Astrocyte (in vitro differentiated cells and primary cell): ENCODE results near the gene UBE2E2.

Experiments
- CTCF ChIP-seq: IDR thresholded peaks from 2 replicates; pipeline ENCODE4 v1.5.1; 2011; ENCODE audit warnings: low read depth, mild to moderate bottlenecking, inconsistent platforms, low read length, moderate library complexity; ENCODE audit not compliant: insufficient read depth
- EZH2 ChIP-seq: IDR thresholded peaks from 2 replicates; pipeline ENCODE4 v1.6.1; 2012; ENCODE audit warnings: mild to moderate bottlenecking, low read length, inconsistent platforms; ENCODE audit not compliant: insufficient read depth

DNA sequence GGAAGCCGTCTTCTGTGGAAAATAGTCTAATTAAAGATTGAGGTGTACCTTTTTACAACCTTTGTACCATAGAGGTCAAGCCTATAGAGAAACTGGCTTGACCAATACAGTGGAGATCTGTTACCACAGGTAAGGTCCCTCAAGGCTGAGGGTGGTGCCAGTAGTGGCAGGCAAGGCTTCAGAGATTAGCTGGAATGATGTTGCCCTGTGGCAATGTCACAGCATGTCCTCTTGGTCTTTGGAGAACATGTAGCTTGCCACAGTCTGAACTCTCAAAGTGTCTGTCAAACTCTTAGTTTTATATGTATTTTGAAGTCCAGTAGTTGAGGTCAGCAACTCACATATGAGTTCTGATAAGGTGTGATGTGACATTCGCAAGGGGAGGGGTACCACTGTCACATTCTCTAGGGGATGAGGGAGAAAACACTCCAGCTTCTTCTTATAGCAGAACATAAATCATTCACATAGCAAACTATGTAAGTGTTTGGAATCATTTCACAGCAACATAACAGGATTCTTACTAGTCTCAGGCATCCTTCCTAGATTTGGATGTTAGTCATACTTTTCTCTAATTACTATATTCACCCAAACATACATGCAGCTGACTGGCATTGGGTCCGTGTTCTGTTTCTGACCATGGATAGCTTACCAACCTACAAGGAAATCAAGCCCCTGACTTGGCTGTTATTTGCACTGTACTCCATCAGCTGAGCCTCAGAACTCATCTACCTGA, 173.6 kb downstream of the UBE2E2 start:
- TF ChIP-seq CTCF, result no peak
- TF ChIP-seq EZH2, result no peak
